ENCODE results near the gene PNKP. TPM values are rescaled to one million over a fixed set of nuclear protein-coding genes. Genes with fewer than 3 reads are reported as not detected.

Gene PNKP
- total RNA-seq, 1 donor from 2014 or later, result 76.4 TPM

DNA sequence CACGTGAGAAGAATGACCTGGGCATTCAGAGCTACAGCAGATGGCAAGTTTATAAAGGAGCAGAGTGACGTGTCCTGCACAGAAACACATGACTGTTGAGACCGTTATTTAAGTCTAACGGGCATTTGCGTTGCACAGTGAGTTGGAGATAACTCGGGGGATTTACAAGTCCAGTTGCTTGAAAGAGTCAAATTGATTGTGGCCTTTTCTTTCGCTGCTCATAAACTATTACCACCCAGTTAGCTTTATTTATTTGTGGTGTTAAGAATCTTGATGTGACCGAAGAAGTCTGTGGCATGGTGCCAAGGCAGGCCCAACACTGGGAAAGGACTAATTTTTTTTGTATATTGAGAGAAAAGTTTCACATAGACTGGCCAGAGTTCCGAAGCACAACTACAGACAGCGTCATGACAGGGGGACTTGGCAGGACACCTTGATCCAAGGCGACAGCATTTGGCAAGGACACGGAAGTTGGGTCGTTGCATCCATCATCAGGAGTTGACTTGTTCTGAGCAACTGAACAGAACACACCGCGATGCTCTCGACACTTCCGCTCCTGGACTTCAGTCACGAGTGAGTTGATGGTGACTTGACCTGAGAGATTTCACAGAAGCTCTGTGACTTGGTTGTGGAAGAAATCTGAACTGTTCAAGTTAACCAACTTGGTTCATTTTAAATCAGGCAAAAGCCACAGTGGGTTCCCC, 28.3 kb downstream of the PNKP start:
- H3K27ac Mint-ChIP-seq (ENCODE audit: unreplicated experiment), result no peak overlapping the region
- no peaks in the 10 kb centered on the region for H3K9me3 Mint-ChIP-seq (ENCODE audit: unreplicated experiment)
- no peak overlapping the region for H3K4me3 Mint-ChIP-seq (ENCODE audit: unreplicated experiment)
- TF ChIP-seq, protein P1, sequence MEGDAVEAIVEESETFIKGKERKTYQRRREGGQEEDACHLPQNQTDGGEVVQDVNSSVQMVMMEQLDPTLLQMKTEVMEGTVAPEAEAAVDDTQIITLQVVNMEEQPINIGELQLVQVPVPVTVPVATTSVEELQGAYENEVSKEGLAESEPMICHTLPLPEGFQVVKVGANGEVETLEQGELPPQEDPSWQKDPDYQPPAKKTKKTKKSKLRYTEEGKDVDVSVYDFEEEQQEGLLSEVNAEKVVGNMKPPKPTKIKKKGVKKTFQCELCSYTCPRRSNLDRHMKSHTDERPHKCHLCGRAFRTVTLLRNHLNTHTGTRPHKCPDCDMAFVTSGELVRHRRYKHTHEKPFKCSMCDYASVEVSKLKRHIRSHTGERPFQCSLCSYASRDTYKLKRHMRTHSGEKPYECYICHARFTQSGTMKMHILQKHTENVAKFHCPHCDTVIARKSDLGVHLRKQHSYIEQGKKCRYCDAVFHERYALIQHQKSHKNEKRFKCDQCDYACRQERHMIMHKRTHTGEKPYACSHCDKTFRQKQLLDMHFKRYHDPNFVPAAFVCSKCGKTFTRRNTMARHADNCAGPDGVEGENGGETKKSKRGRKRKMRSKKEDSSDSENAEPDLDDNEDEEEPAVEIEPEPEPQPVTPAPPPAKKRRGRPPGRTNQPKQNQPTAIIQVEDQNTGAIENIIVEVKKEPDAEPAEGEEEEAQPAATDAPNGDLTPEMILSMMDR (IDR thresholded peaks at IDR 0.05), result no peak
- no peaks in the 10 kb centered on the region for H3K4me1 Mint-ChIP-seq (ENCODE audit: unreplicated experiment)
- peaks cover 41% of the 10 kb centered on the region for H3K36me3 Mint-ChIP-seq (ENCODE audit: unreplicated experiment)
- no peak for DNase-seq (ENCODE audit: extremely low spot score, unreplicated experiment)
- H3K27me3 Mint-ChIP-seq (ENCODE audit: unreplicated experiment), result no peaks in the 10 kb centered on the region

DNA sequence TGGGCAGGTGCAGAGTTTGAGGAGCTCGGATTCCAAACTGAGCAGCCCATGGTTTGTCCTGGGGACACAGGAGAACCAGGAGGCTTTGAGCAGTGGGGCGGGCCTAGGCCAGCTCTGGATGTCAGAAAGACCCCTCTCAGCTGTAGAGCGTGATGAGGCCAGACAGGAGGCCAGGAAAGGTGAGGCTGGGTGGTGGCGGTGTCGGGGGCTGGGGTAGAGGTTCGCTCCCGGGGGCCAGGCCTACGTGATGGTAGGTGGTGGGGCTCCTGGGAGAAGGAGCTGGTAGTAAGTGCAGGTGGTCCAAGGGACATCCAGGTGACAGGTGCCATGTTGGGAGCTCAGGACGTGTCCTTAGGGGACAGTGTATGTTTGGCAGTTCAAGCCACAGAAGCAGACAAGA, 30.0 kb downstream of the PNKP start:
- Mint-ChIP-seq H3K27me3 (ENCODE audit: unreplicated experiment) (no peaks in the 10 kb centered on the region), H3K4me3 (ENCODE audit: unreplicated experiment) (no peak overlapping the region), H3K9me3 (ENCODE audit: unreplicated experiment) (no peaks in the 10 kb centered on the region), H3K27ac (ENCODE audit: unreplicated experiment) (no peak overlapping the region), H3K4me1 (ENCODE audit: unreplicated experiment) (no peaks in the 10 kb centered on the region), H3K36me3 (ENCODE audit: unreplicated experiment) (peaks cover 50% of the 10 kb centered on the region)
- DNase-seq (ENCODE audit: extremely low spot score, unreplicated experiment), result no peak
- TF ChIP-seq, protein P1 (IDR thresholded peaks at IDR 0.05), result no peak

DNA sequence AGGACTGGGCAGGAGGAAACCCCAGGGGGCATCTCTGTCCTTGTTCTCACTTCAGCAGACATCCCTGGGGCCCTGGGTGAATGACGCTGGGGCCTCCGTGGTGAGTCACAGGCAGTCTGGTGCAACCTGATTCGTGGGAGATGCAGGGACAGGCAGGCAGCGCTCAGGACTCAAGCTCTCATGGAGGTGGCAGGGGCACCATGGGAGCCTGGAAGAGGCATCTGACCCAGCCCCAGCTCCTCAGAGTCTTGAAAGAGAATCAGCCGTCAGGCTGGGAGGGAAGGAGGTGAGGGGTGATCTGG, 30.4 kb downstream of the PNKP start:
- TF ChIP-seq, protein P1 (IDR thresholded peaks at IDR 0.05), result no peak
- no peaks in the 10 kb centered on the region for H3K27me3 Mint-ChIP-seq (ENCODE audit: unreplicated experiment)
- DNase-seq (ENCODE audit: extremely low spot score, unreplicated experiment), result no peak
- no peaks in the 10 kb centered on the region for H3K9me3 Mint-ChIP-seq (ENCODE audit: unreplicated experiment)
- H3K36me3 Mint-ChIP-seq (ENCODE audit: unreplicated experiment), result peaks cover 51% of the 10 kb centered on the region
- H3K4me3 Mint-ChIP-seq (ENCODE audit: unreplicated experiment), result no peak overlapping the region
- no peak overlapping the region for H3K27ac Mint-ChIP-seq (ENCODE audit: unreplicated experiment)
- no peaks in the 10 kb centered on the region for H3K4me1 Mint-ChIP-seq (ENCODE audit: unreplicated experiment)

DNA sequence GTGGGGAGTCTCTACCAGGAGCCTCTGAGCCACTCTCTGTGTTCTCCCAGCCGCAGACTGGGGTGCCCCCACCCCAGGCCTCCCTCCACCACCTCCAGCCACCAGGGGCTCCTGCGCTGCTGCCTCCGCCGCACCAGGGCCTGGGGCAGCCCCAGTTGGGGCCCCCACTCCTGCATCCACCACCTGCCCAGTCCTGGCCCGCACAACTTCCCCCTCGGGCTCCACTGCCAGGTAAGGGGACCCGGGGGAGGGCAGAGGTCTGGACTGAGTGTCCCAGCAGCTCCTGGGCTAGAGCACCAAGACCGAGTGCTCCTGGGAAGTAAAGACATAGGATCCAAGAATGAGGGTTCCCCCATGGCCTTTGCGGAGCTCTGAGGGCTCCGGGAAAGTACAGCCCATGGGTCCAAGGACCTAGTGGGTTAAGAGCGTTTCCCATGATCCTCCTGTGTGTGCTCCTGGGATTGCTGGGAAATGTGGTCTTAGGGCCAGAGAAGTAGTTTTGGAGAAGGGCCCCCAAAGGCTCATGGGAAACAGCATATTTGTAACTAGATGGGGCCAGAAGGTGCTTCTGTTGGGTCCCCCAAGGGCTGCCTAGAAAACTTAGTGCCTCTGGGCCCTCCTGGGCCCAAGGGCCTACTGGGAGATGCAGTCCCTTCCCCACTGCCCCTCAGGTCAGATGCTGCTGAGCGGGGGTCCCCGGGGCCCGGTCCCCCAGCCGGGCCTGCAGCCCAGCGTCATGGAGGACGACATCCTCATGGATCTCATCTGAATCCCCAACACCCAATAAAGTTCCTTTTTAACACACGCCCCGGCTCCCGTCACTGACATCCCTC, 31.0 kb downstream of the PNKP start:
- TF ChIP-seq, protein P1 (IDR thresholded peaks at IDR 0.05), result no peak
- DNase-seq (ENCODE audit: extremely low spot score, unreplicated experiment), result no peak
- H3K4me1 Mint-ChIP-seq (ENCODE audit: unreplicated experiment), result no peaks in the 10 kb centered on the region
- no peaks in the 10 kb centered on the region for H3K27me3 Mint-ChIP-seq (ENCODE audit: unreplicated experiment)
- no peaks in the 10 kb centered on the region for H3K9me3 Mint-ChIP-seq (ENCODE audit: unreplicated experiment)
- no peak overlapping the region for H3K4me3 Mint-ChIP-seq (ENCODE audit: unreplicated experiment)
- no peak overlapping the region for H3K27ac Mint-ChIP-seq (ENCODE audit: unreplicated experiment)
- H3K36me3 Mint-ChIP-seq (ENCODE audit: unreplicated experiment), result peaks cover 51% of the 10 kb centered on the region

DNA sequence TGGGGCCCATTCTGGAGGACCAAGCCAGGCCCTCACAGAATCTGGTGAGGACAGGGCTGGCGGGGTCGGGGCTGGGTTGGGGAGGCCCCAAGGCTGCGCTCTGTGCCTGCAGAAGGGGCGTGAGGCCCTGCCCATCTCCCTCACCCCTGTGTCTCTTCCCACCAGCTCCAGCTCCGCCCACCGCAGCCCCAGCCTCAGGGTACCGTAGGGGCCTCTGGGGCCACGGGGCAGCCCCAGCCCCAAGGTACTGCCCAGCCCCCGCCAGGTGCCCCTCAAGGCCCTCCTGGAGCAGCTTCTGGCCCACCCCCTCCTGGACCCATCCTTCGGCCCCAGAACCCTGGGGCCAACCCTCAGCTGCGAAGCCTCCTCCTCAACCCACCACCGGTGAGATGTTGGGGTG, 31.8 kb downstream of the PNKP start:
- Mint-ChIP-seq H3K27ac (ENCODE audit: unreplicated experiment) (no peak overlapping the region), H3K4me3 (ENCODE audit: unreplicated experiment) (no peak overlapping the region), H3K36me3 (ENCODE audit: unreplicated experiment) (peaks cover 49% of the 10 kb centered on the region), H3K27me3 (ENCODE audit: unreplicated experiment) (no peaks in the 10 kb centered on the region), H3K4me1 (ENCODE audit: unreplicated experiment) (no peaks in the 10 kb centered on the region), H3K9me3 (ENCODE audit: unreplicated experiment) (no peaks in the 10 kb centered on the region)
- DNase-seq (ENCODE audit: extremely low spot score, unreplicated experiment), result no peak
- TF ChIP-seq, protein P1 (IDR thresholded peaks at IDR 0.05), result no peak
